K562 (cell line): ENCODE data around the gene GNGT2. TPM values are rescaled to one million over a fixed set of nuclear protein-coding genes. Genes with fewer than 3 reads are reported as not detected.

Experiments used
- E2F3 ChIP-seq: fragments of 250-450 bp; sonication (Bioruptor Pico); IDR thresholded peaks from 2 replicates; pipeline ENCODE4 v1.4.0; 2020; ENCODE audit warnings: mild to moderate bottlenecking
- ETS2 ChIP-seq: IDR thresholded peaks from 2 replicates; pipeline ENCODE4 v1.6.1; 2016; ENCODE audit warnings: borderline replicate concordance, missing genetic modification characterization, mild to moderate bottlenecking, moderate library complexity, missing compliant biosample characterization; ENCODE audit not compliant: poor library complexity, severe bottlenecking
- ETV5 ChIP-seq: sonication (generic); formaldehyde crosslinking; IDR thresholded peaks from 2 replicates; pipeline ENCODE4 v1.4.0; 2020; ENCODE audit warnings: low read depth, mild to moderate bottlenecking, missing genetic modification reagents
- ETV6 ChIP-seq, 3 experiments: fragments of 150-350 bp in 1 of 3; sonication (generic) in 1 of 3; formaldehyde crosslinking in 1 of 3; IDR thresholded peaks; 2 replicates each; pipeline versions ENCODE4 v1.6.1 to v1.8.0; 2014 to 2022; ENCODE audit warnings: borderline replicate concordance in 2 of 3, low read depth in 2 of 3, antibody characterized with exemption in 1 of 3, low read length in 1 of 3, mild to moderate bottlenecking in 1 of 3, missing genetic modification reagents in 1 of 3
- FOXP1 ChIP-seq: sonication (generic); formaldehyde crosslinking; IDR thresholded peaks from 2 replicates; pipeline ENCODE4 v1.8.0; 2022; ENCODE audit warnings: mild to moderate bottlenecking, missing genetic modification reagents
- HNRNPLL ChIP-seq: fragments of 200-400 bp; formaldehyde crosslinking; IDR thresholded peaks from 2 replicates; pipeline ENCODE4 v1.6.1; 2017; ENCODE audit warnings: low read length, low read depth, mild to moderate bottlenecking; ENCODE audit not compliant: poor library complexity, severe bottlenecking
- ILF3 ChIP-seq: fragments of 450-650 bp; IDR thresholded peaks from 2 replicates; pipeline ENCODE4 v1.6.1; 2018; ENCODE audit warnings: antibody characterized with exemption, mild to moderate bottlenecking, moderate library complexity, borderline replicate concordance
- JUN ChIP-seq, 2 experiments: sonication (generic) in 1 of 2; formaldehyde crosslinking in 1 of 2; IDR thresholded peaks; 2 replicates each; pipeline versions ENCODE4 v1.6.1 to v1.8.0; 2012 to 2022; ENCODE audit warnings: borderline replicate concordance in 2 of 2, mild to moderate bottlenecking in 2 of 2, improper control_type of control experiment in 1 of 2, low read depth in 1 of 2, low read length in 1 of 2, missing genetic modification reagents in 1 of 2
- KDM2B ChIP-seq: fragments of 250-450 bp; sonication (Bioruptor Pico); IDR thresholded peaks from 2 replicates; pipeline ENCODE4 v1.8.0; 2021; ENCODE audit warnings: mild to moderate bottlenecking, moderate library complexity
- MTA1 ChIP-seq: fragments of 450-650 bp; IDR thresholded peaks from 2 replicates; pipeline ENCODE4 v1.6.1; 2017; ENCODE audit warnings: borderline replicate concordance
- PHF8 ChIP-seq: fragments of 200-600 bp; sonication (generic); IDR thresholded peaks from 2 replicates; pipeline ENCODE4 v1.6.1; 2012; ENCODE audit warnings: mixed run types, mild to moderate bottlenecking, inconsistent platforms, low read length, moderate library complexity, borderline replicate concordance
- PTRF ChIP-seq: fragments of 450-650 bp; IDR thresholded peaks from 2 replicates; pipeline ENCODE4 v1.6.1; 2016; ENCODE audit warnings: mild to moderate bottlenecking, missing genetic modification characterization, missing compliant biosample characterization
- SRSF1 ChIP-seq: fragments of 200-400 bp; formaldehyde crosslinking; IDR thresholded peaks from 2 replicates; pipeline ENCODE4 v1.6.1; 2017; ENCODE audit warnings: mild to moderate bottlenecking, low read depth, low read length, moderate library complexity
- TBL1XR1 ChIP-seq, 2 experiments: IDR thresholded peaks; 2 replicates each; pipeline ENCODE4 v1.6.1; 2012; ENCODE audit warnings: improper control_type of control experiment in 2 of 2, low read length in 2 of 2, mild to moderate bottlenecking in 1 of 2
- TEAD2 ChIP-seq: fragments of 450-650 bp; IDR thresholded peaks from 2 replicates; pipeline ENCODE4 v1.6.1; 2016; ENCODE audit warnings: missing genetic modification characterization, control low read depth, missing compliant biosample characterization
- TSC22D4 ChIP-seq: fragments of 450-650 bp; IDR thresholded peaks from 2 replicates; pipeline ENCODE4 v1.6.1; 2016; ENCODE audit warnings: missing genetic modification characterization, missing biosample characterization, control low read depth
- VEZF1 ChIP-seq: fragments of 200-800 bp; sonication (Bioruptor generic); IDR thresholded peaks from 2 replicates; pipeline ENCODE4 v1.6.1; 2017; ENCODE audit warnings: missing genetic modification characterization, missing compliant biosample characterization
- ZBTB1 ChIP-seq: sonication (generic); formaldehyde crosslinking; IDR thresholded peaks from 2 replicates; pipeline ENCODE4 v1.8.1; 2023; ENCODE audit warnings: missing genetic modification reagents, low read depth, mild to moderate bottlenecking, borderline replicate concordance
- ZNF174 ChIP-seq: fragments of 250-450 bp; sonication (Bioruptor Pico); IDR thresholded peaks from 2 replicates; pipeline ENCODE4 v1.4.0; 2020; ENCODE audit warnings: mild to moderate bottlenecking
- ZNF311 ChIP-seq: fragments of 250-450 bp; sonication (Bioruptor Pico); IDR thresholded peaks from 2 replicates; pipeline ENCODE4 v1.4.0; 2020; ENCODE audit warnings: mild to moderate bottlenecking, moderate library complexity
- ZNF449 ChIP-seq: fragments of 250-450 bp; sonication (Bioruptor Pico); IDR thresholded peaks from 2 replicates; pipeline ENCODE4 v1.8.0; 2022; ENCODE audit warnings: moderate library complexity, mild to moderate bottlenecking, inconsistent platforms
- ZNF57 ChIP-seq: fragments of 450-650 bp; formaldehyde crosslinking; IDR thresholded peaks from 2 replicates; pipeline ENCODE4 v1.4.0; 2020; ENCODE audit warnings: mild to moderate bottlenecking, moderate library complexity
- polyA plus RNA-seq, 8 experiments: library from polyadenylated mRNA; depleted of rRNA in 4 of 8; stranded (reverse) in 5 of 8; unstranded in 3 of 8; fragments of >200 nt; fragmentation: Nextera tagmentation in 2 of 8; fragmentation: Illumina TruSeq in 1 of 8; extraction: Ambion mirVana in 2 of 8; extraction: Trizol in 1 of 8; gene quantifications; 2 replicates each; pipeline versions ENCODE4 v1.2.1 to v1.2.3, GENCODE V29; 2011 to 2014; ENCODE audit warnings: inconsistent platforms in 1 of 8, missing spikeins in 1 of 8
- total RNA-seq, 7 experiments: library from RNA; depleted of rRNA in 6 of 7; stranded (reverse); fragments of >200 nt in 6 of 7; fragmentation: Illumina TruSeq in 2 of 7; extraction: Trizol in 2 of 7; gene quantifications; 2 replicates each; pipeline versions ENCODE4 v1.2.1 to v1.2.3, GENCODE V29; 2011 to 2021; ENCODE audit warnings: low replicate concordance in 1 of 7

The GNGT2 gene
- total and polyA plus RNA-seq, 9 of the 15 experiments (the other 6 are each of a cell fraction or from before 2014, with no cell fraction given), result not detected

GRCh38 chr17:49230636-49231562 is 20.5 kb upstream of the GNGT2 start, which contains the start of gene PHOSPHO1 (continued):
- TF ChIP-seq PHF8, result peak; percentile 13; the same call in 1 of the 2 replicates
- no peak for TF ChIP-seq ETV6 (IDR thresholded peaks at IDR 0.05; ENCODE audit: borderline replicate concordance in 1 of 2, low read depth in 2 of 2, low read length in 1 of 2)
- no peak for TF ChIP-seq ETV6 (CRISPR knock-in tag; IDR thresholded peaks at IDR 0.05; ENCODE audit: borderline replicate concordance)
- TF ChIP-seq ZNF57, result no peak
- TF ChIP-seq HNRNPLL, result peak; percentile 49
- TF ChIP-seq MTA1, result no peak
- peak; percentile 13; the same call in 1 of the 2 replicates for TF ChIP-seq ZBTB1
- TF ChIP-seq ZNF449, result no peak
- no peak for TF ChIP-seq FOXP1
- no peak for TF ChIP-seq E2F3
- TF ChIP-seq TEAD2 (tag), result no peak
- no peak for TF ChIP-seq TBL1XR1 (IDR thresholded peaks at IDR 0.05; ENCODE audit: low read length in 2 of 2)
- no peak for TF ChIP-seq ILF3
- no peak for TF ChIP-seq ZNF174
- no peak for TF ChIP-seq TSC22D4 (tag)
- no peak for TF ChIP-seq ETS2 (tag)
- no peak for TF ChIP-seq SRSF1
- no peak for TF ChIP-seq VEZF1 (CRISPR knock-in tag)
- 0 out of 2 replicates have a peak, but pooled peaks have one; percentile 45 for TF ChIP-seq KDM2B (CRISPR knock-in tag)
- TF ChIP-seq JUN (IDR thresholded peaks at IDR 0.05; ENCODE audit: borderline replicate concordance, low read depth, low read length), result no peak
- no peak for TF ChIP-seq JUN (CRISPR knock-in tag; IDR thresholded peaks at IDR 0.05; ENCODE audit: borderline replicate concordance)
- TF ChIP-seq PTRF (tag), result no peak
- TF ChIP-seq ETV5 (CRISPR knock-in tag), result no peak
- no peak for TF ChIP-seq ZNF311
